H9 (cell line): ENCODE results near the gene UST. TPM values are rescaled to one million over a fixed set of nuclear protein-coding genes. Genes with fewer than 3 reads are reported as not detected.

Experiments used
- DNase-seq: peaks from one replicate; pipeline ENCODE4 v3.0.0-alpha.2; 2017
- H2AFZ ChIP-seq: one replicate; pipeline ENCODE4 v1.6.1; 2013; ENCODE audit warnings: mild to moderate bottlenecking, low read length, control low read depth, moderate library complexity
- H2AK5ac ChIP-seq: 2 replicates; pipeline ENCODE4 v1.6.1; 2013; ENCODE audit warnings: low read length, control low read depth, mixed read lengths; ENCODE audit not compliant: insufficient read length
- H2BK120ac ChIP-seq: one replicate; pipeline ENCODE4 v1.6.1; 2013; ENCODE audit warnings: low read depth, mild to moderate bottlenecking, low read length, control low read depth, inconsistent platforms; ENCODE audit not compliant: poor library complexity, severe bottlenecking
- H2BK12ac ChIP-seq: 2 replicates; pipeline ENCODE4 v1.6.1; 2013; ENCODE audit warnings: low read length, control low read depth, mixed read lengths, low read depth; ENCODE audit not compliant: insufficient read length
- H2BK15ac ChIP-seq: 2 replicates; pipeline ENCODE4 v1.6.1; 2013; ENCODE audit warnings: low read depth, low read length, control low read depth
- H2BK20ac ChIP-seq: one replicate; pipeline ENCODE4 v1.6.1; 2013; ENCODE audit warnings: low read depth, mild to moderate bottlenecking, low read length, control low read depth, inconsistent platforms; ENCODE audit not compliant: poor library complexity, severe bottlenecking
- H2BK5ac ChIP-seq: 2 replicates; pipeline ENCODE4 v1.6.1; 2013; ENCODE audit warnings: low read length, control low read depth, mixed read lengths; ENCODE audit not compliant: insufficient read length
- H3K14ac ChIP-seq: 2 replicates; pipeline ENCODE4 v1.6.1; 2013; ENCODE audit warnings: low read length, control low read depth; ENCODE audit not compliant: insufficient read depth
- H3K18ac ChIP-seq: 2 replicates; pipeline ENCODE4 v1.6.1; 2013; ENCODE audit warnings: low read depth, mild to moderate bottlenecking, mixed read lengths, low read length, control low read depth; ENCODE audit not compliant: insufficient read length
- H3K23ac ChIP-seq: 2 replicates; pipeline ENCODE4 v1.6.1; 2013; ENCODE audit warnings: low read length, control low read depth, mixed read lengths, low read depth; ENCODE audit not compliant: insufficient read length
- H3K23me2 ChIP-seq: 2 replicates; pipeline ENCODE4 v1.6.1; 2013; ENCODE audit warnings: low read depth, mild to moderate bottlenecking, mixed read lengths, low read length, control low read depth; ENCODE audit not compliant: insufficient read length, poor library complexity, severe bottlenecking
- H3K27ac ChIP-seq: 2 replicates; pipeline ENCODE4 v1.5.1; 2013; ENCODE audit warnings: low read length, control low read depth, mixed read lengths, low read depth; ENCODE audit not compliant: insufficient read length
- H3K27me3 ChIP-seq: 2 replicates; pipeline ENCODE4 v1.6.1; 2013; ENCODE audit warnings: low read length, control low read depth, inconsistent platforms; ENCODE audit not compliant: insufficient read depth
- H3K4ac ChIP-seq: 2 replicates; pipeline ENCODE4 v1.6.1; 2013; ENCODE audit warnings: low read depth, mild to moderate bottlenecking, control low read depth, inconsistent platforms, low read length, moderate library complexity
- H3K4me1 ChIP-seq: 2 replicates; pipeline ENCODE4 v1.6.1; 2013; ENCODE audit warnings: low read length, control low read depth, inconsistent platforms; ENCODE audit not compliant: insufficient read depth
- H3K4me2 ChIP-seq: 2 replicates; pipeline ENCODE4 v1.6.1; 2013; ENCODE audit warnings: low read length, control low read depth, mixed read lengths; ENCODE audit not compliant: insufficient read length, insufficient read depth
- H3K56ac ChIP-seq: 2 replicates; pipeline ENCODE4 v1.6.1; 2013; ENCODE audit warnings: low read depth, mild to moderate bottlenecking, mixed read lengths, low read length, control low read depth; ENCODE audit not compliant: insufficient read length
- H3K79me1 ChIP-seq: 2 replicates; pipeline ENCODE4 v1.6.1; 2013; ENCODE audit warnings: low read depth, mild to moderate bottlenecking, moderate library complexity, low read length, control low read depth, inconsistent platforms; ENCODE audit not compliant: insufficient read depth, poor library complexity, severe bottlenecking
- H3K79me2 ChIP-seq: 2 replicates; pipeline ENCODE4 v1.6.1; 2013; ENCODE audit warnings: low read length, control low read depth, inconsistent platforms; ENCODE audit not compliant: insufficient read depth
- H3K9ac ChIP-seq: 2 replicates; pipeline ENCODE4 v1.6.1; 2013; ENCODE audit warnings: low read length, control low read depth, mixed read lengths; ENCODE audit not compliant: insufficient read length; ENCODE audit errors: extremely low read depth
- H3K9me3 ChIP-seq: one replicate; pipeline ENCODE4 v1.6.1; 2013; ENCODE audit warnings: low read depth, low read length, inconsistent platforms; ENCODE audit not compliant: control insufficient read depth
- H3T11ph ChIP-seq: one replicate; pipeline ENCODE4 v1.6.1; 2013; ENCODE audit warnings: mild to moderate bottlenecking, low read length, control low read depth, inconsistent platforms
- H4K20me1 ChIP-seq: one replicate; pipeline ENCODE4 v1.6.1; 2013; ENCODE audit not compliant: control insufficient read depth, insufficient read length, insufficient read depth
- H4K5ac ChIP-seq: 2 replicates; pipeline ENCODE4 v1.6.1; 2013; ENCODE audit warnings: low read depth, mild to moderate bottlenecking, mixed read lengths, low read length, control low read depth; ENCODE audit not compliant: insufficient read length
- H4K8ac ChIP-seq: replicated peaks from 2 replicates; pipeline ENCODE4 v1.6.1; 2013; ENCODE audit warnings: low read length, control low read depth, mixed read lengths, low read depth; ENCODE audit not compliant: insufficient read length
- H4K91ac ChIP-seq: 2 replicates; pipeline ENCODE4 v1.6.1; 2013; ENCODE audit warnings: low read depth, mild to moderate bottlenecking, moderate library complexity, mixed read lengths, low read length, control low read depth; ENCODE audit not compliant: insufficient read length
- H3K27ac Mint-ChIP-seq, 3 experiments: 2 replicates in 2 of 3; 3 replicates in 1 of 3; pipeline ENCODE4 v1.8.0; 2020 to 2021; ENCODE audit warnings: mixed read lengths in 3 of 3, mild to moderate bottlenecking in 1 of 3, moderate library complexity in 1 of 3
- H3K27me3 Mint-ChIP-seq: 2 replicates; pipeline ENCODE4 v1.8.0; 2021; ENCODE audit warnings: low read depth, mild to moderate bottlenecking, moderate library complexity, mixed read lengths
- H3K36me3 Mint-ChIP-seq, 3 experiments: 2 replicates in 2 of 3; 3 replicates in 1 of 3; pipeline ENCODE4 v1.8.0; 2020 to 2021; ENCODE audit warnings: low read depth in 3 of 3, mixed read lengths in 3 of 3; ENCODE audit not compliant: insufficient read depth in 1 of 3
- H3K4me1 Mint-ChIP-seq, 2 experiments: 2 replicates each; pipeline ENCODE4 v1.8.0; 2020; ENCODE audit warnings: mixed read lengths in 2 of 2
- H3K4me3 Mint-ChIP-seq, 2 experiments: 2 replicates in 1 of 2; 3 replicates in 1 of 2; pipeline ENCODE4 v1.8.0; 2020 to 2021; ENCODE audit warnings: mild to moderate bottlenecking in 2 of 2, mixed read lengths in 2 of 2, moderate library complexity in 1 of 2
- H3K9me3 Mint-ChIP-seq, 2 experiments: 2 replicates in 1 of 2; 3 replicates in 1 of 2; pipeline ENCODE4 v1.8.0; 2020; ENCODE audit warnings: mild to moderate bottlenecking in 2 of 2, mixed read lengths in 2 of 2, moderate library complexity in 1 of 2
- WGBS: extraction: QIAGEN DNeasy Blood & Tissue Kit; methylation state at CpG from one replicate; pipeline ENCODE4 v1.1.7; 2013; ENCODE audit warnings: missing lambda C conversion rate, low lambda C conversion rate, mixed read lengths; ENCODE audit not compliant: insufficient read length; ENCODE audit errors: extremely low coverage; 5-methylcytosine and 5-hydroxymethylcytosine counted together
- total RNA-seq: library from RNA; stranded (reverse); gene quantifications from 2 replicates; pipeline ENCODE4 v1.2.1, GENCODE V29; 2021
- TF ChIP-seq, protein P1 (sequence below): fragments of 200-600 bp; sonication (generic); conservative IDR thresholded peaks from 3 replicates; pipeline ENCODE4 v1.8.0; 2021; ENCODE audit warnings: antibody characterized with exemption, mild to moderate bottlenecking

UST gene
- total RNA-seq, 1 experiment from 2014 or later: 14.4 TPM

DNA sequence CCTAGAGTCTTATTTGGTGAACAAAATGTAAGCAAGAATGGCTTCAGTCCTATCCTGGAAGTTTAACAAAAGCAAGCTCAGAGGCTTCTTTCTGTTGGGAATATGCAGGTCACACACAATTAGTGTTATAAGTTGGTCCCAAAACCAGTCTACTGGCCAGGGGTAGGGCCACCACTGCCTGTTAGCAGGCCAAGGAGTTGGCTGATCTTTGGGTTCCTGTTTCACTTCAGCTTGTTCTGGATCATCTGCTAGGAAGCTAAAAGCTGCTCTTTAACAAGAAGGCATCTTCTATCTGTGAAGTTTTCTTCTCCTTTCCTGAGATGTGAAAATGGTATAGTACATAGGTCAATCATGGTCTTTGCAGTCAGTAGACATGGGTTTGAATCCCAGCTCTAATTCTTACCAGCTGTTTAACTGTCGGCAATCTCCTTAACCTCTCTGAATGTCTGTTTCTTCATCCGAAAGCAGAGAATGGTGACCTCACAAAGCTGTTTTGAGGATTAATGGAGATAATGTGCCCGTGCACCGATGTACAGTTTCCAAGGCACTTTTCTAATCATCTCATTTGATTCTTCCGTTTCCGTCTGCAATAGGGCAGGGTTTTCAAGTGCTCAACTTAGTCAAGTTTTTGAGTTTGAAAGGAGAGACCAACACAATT, 299.5 kb downstream of the UST start:
- Histone ChIP-seq H3K23ac (no peak overlapping the region), H2BK15ac (no peak overlapping the region), H2BK120ac (no peak overlapping the region), H2BK5ac (peak overlapping the region; percentile 67), H3K27ac (no peak overlapping the region), H2AK5ac (no peak overlapping the region), H3K4me2 (no peak overlapping the region), H3K23me2 (no peaks in the 10 kb centered on the region), H3K56ac (no peak overlapping the region), H3K27me3 (no peaks in the 10 kb centered on the region), H3K9ac (no peak overlapping the region), H4K20me1 (no peaks in the 10 kb centered on the region), H3K79me2 (no peaks in the 10 kb centered on the region), H3K4ac (no peak overlapping the region), H3K14ac (no peak overlapping the region), H4K5ac (no peak overlapping the region), H3T11ph (no peak overlapping the region), H3K18ac (no peak overlapping the region), H4K91ac (no peak overlapping the region), H2AFZ (no peak overlapping the region), H3K79me1 (no peaks in the 10 kb centered on the region), H2BK20ac (no peak overlapping the region), H2BK12ac (no peak overlapping the region), H3K4me1 (peaks cover 10% of the 10 kb centered on the region), H3K9me3 (no peaks in the 10 kb centered on the region), H4K8ac (no peak overlapping the region)
- WGBS: no CpG with 5 or more reads among the region's 6 CpGs
- H3K4me3 Mint-ChIP-seq: no peak overlapping the region; a peak in 1 of 5 replicates
- TF ChIP-seq, protein P1, sequence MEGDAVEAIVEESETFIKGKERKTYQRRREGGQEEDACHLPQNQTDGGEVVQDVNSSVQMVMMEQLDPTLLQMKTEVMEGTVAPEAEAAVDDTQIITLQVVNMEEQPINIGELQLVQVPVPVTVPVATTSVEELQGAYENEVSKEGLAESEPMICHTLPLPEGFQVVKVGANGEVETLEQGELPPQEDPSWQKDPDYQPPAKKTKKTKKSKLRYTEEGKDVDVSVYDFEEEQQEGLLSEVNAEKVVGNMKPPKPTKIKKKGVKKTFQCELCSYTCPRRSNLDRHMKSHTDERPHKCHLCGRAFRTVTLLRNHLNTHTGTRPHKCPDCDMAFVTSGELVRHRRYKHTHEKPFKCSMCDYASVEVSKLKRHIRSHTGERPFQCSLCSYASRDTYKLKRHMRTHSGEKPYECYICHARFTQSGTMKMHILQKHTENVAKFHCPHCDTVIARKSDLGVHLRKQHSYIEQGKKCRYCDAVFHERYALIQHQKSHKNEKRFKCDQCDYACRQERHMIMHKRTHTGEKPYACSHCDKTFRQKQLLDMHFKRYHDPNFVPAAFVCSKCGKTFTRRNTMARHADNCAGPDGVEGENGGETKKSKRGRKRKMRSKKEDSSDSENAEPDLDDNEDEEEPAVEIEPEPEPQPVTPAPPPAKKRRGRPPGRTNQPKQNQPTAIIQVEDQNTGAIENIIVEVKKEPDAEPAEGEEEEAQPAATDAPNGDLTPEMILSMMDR: no peak
- no peaks in the 10 kb centered on the region for H3K27me3 Mint-ChIP-seq
- H3K4me1 Mint-ChIP-seq: peaks cover 8 to 26% of the 10 kb centered on the region in 2 experiments
- no peak for DNase-seq
- H3K36me3 Mint-ChIP-seq: peaks cover 4 to 11% (median 11%) of the 10 kb centered on the region in 3 experiments; a peak in 6 of 7 replicates
- H3K27ac Mint-ChIP-seq: 0 out of 7 replicates have a peak overlapping the region, but pooled peaks have one; percentile 9 to 36 (median 20)
- no peaks in the 10 kb centered on the region for H3K9me3 Mint-ChIP-seq
